HG03558 (cell line): ENCODE results near the gene WWTR1.

Source experiments
- ATAC-seq: cut with Tn5 transposase; IDR thresholded peaks from one replicate; pipeline ENCODE4 v1.9.1; 2021; ENCODE audit warnings: moderate number of reproducible peaks; ENCODE audit not compliant: unreplicated experiment; ENCODE audit errors: extremely low read depth

Gene WWTR1

GRCh38 chr3:149626671-149627070 lies 31.2 kb downstream of the WWTR1 start:
- ATAC-seq, result no peak

GRCh38 chr3:149625795-149626194 lies 32.0 kb downstream of the WWTR1 start:
- ATAC-seq, result no peak

- ATAC-seq, result no peak
Observed at GRCh38 chr3:149623824-149624223, 34.0 kb downstream of the WWTR1 start.

GRCh38 chr3:149621218-149622005 lies 36.4 kb downstream of the WWTR1 start:
- ATAC-seq, result no peak

- ATAC-seq, result no peak
Observed at GRCh38 chr3:149620291-149621020, 37.4 kb downstream of the WWTR1 start.

- no peak for ATAC-seq
Observed at GRCh38 chr3:149619136-149619535, 38.7 kb downstream of the WWTR1 start.

GRCh38 chr3:149618151-149619123 lies 39.4 kb downstream of the WWTR1 start:
- ATAC-seq, result no peak

GRCh38 chr3:149615731-149616221 lies 42.0 kb downstream of the WWTR1 start:
- ATAC-seq, result no peak

GRCh38 chr3:149613988-149614387 lies 43.8 kb downstream of the WWTR1 start:
- no peak for ATAC-seq

GRCh38 chr3:149612456-149612855 lies 45.4 kb downstream of the WWTR1 start:
- ATAC-seq, result no peak

- ATAC-seq, result no peak
Observed at GRCh38 chr3:149611149-149611548, 46.7 kb downstream of the WWTR1 start.

GRCh38 chr3:149610351-149611105 lies 47.3 kb downstream of the WWTR1 start:
- no peak for ATAC-seq

GRCh38 chr3:149609595-149609994 lies 48.2 kb downstream of the WWTR1 start:
- peak; percentile 81 for ATAC-seq

GRCh38 chr3:149608987-149609386 lies 48.8 kb downstream of the WWTR1 start:
- ATAC-seq, result no peak

- ATAC-seq, result no peak
Observed at GRCh38 chr3:149605902-149606301, 51.9 kb downstream of the WWTR1 start.

GRCh38 chr3:149604125-149604875 lies 53.5 kb downstream of the WWTR1 start:
- no peak for ATAC-seq

- ATAC-seq, result no peak
Observed at GRCh38 chr3:149603126-149604074, 54.4 kb downstream of the WWTR1 start.

GRCh38 chr3:149600634-149601033 lies 57.2 kb downstream of the WWTR1 start:
- no peak for ATAC-seq
